GM18861 (cell line): ENCODE data around the gene HSD3B1.
"Not testable (repeated sequence)": the region's sequence is repeated elsewhere in the genome, so short reads cannot be mapped to it uniquely, and the experiment has no call there.

Experiments
- ATAC-seq: cut with Tn5 transposase; IDR thresholded peaks from one replicate; pipeline ENCODE4 v1.9.1; 2021; ENCODE audit not compliant: unreplicated experiment

HSD3B1 gene

GRCh38 chr1:119489201-119489600 is 17.8 kb upstream of the HSD3B1 start:
- no peak for ATAC-seq

GRCh38 chr1:119490925-119491324 is 16.1 kb upstream of the HSD3B1 start:
- ATAC-seq: no peak

- ATAC-seq: no peak
Observed at GRCh38 chr1:119492763-119493162, 14.2 kb upstream of the HSD3B1 start.

- ATAC-seq: no peak
Observed at GRCh38 chr1:119504831-119505230, 2.2 kb upstream of the HSD3B1 start.

- no peak for ATAC-seq
Observed at GRCh38 chr1:119510046-119510445, 3.0 kb downstream of the HSD3B1 start.

- no peak for ATAC-seq
Observed at GRCh38 chr1:119515221-119515620, 8.2 kb downstream of the HSD3B1 start.

- no peak for ATAC-seq
Observed at GRCh38 chr1:119516247-119516646, 9.2 kb downstream of the HSD3B1 start.

- ATAC-seq: no peak
Observed at GRCh38 chr1:119516680-119517079, 9.7 kb downstream of the HSD3B1 start.

- ATAC-seq: not testable (repeated sequence)
Observed at GRCh38 chr1:119517667-119518066, 10.7 kb downstream of the HSD3B1 start.

- no peak for ATAC-seq
Observed at GRCh38 chr1:119531606-119532323, 24.8 kb downstream of the HSD3B1 start.

GRCh38 chr1:119532324-119532910 is 25.4 kb downstream of the HSD3B1 start:
- no peak for ATAC-seq

GRCh38 chr1:119535381-119535780 is 28.4 kb downstream of the HSD3B1 start:
- ATAC-seq: no peak

GRCh38 chr1:119537966-119538365 is 31.0 kb downstream of the HSD3B1 start:
- ATAC-seq: no peak

GRCh38 chr1:119539636-119540035 is 32.6 kb downstream of the HSD3B1 start:
- no peak for ATAC-seq

- ATAC-seq: no peak
Observed at GRCh38 chr1:119541389-119541788, 34.4 kb downstream of the HSD3B1 start.

GRCh38 chr1:119542492-119542946 is 35.5 kb downstream of the HSD3B1 start:
- no peak for ATAC-seq

- ATAC-seq: no peak
Observed at GRCh38 chr1:119544165-119544762, 37.3 kb downstream of the HSD3B1 start.

GRCh38 chr1:119546641-119547040 is 39.6 kb downstream of the HSD3B1 start:
- ATAC-seq: no peak

GRCh38 chr1:119547306-119547705 is 40.3 kb downstream of the HSD3B1 start:
- no peak for ATAC-seq

GRCh38 chr1:119547805-119548204 is 40.8 kb downstream of the HSD3B1 start:
- ATAC-seq: no peak

GRCh38 chr1:119549719-119550132 is 42.7 kb downstream of the HSD3B1 start:
- ATAC-seq: no peak

GRCh38 chr1:119550381-119550780 is 43.4 kb downstream of the HSD3B1 start:
- no peak for ATAC-seq
